Upper lobe of left lung (tissue), 6 donors: Measurements from ENCODE around the gene IGF2R. TPM values are rescaled to one million over a fixed set of nuclear protein-coding genes. Genes with fewer than 3 reads are reported as not detected.
"Not testable (repeated sequence)": the region's sequence is repeated elsewhere in the genome, so short reads cannot be mapped to it uniquely, and the experiment has no call there.

Experiments used
- ATAC-seq, 2 donors: fragments of 200-7000 bp; cut with Tn5 transposase; one replicate each; pipeline ENCODE4 v1.9.1; 2022; ENCODE audit warnings: mild to moderate bottlenecking in 2 of 2, moderate library complexity in 2 of 2; ENCODE audit not compliant: low FRiP score in 2 of 2
- DNase-seq, 2 donors: peaks; one replicate each; pipeline ENCODE4 v3.0.0-alpha.2; 2019 to 2020
- H3K27ac ChIP-seq, 4 donors: fragments of 200-600 bp; sonication (generic); one replicate each; pipeline ENCODE4 v1.5.1; 2016 to 2019
- H3K27me3 ChIP-seq, 4 donors: fragments of 200-600 bp; sonication (generic); one replicate each; pipeline ENCODE4 v1.5.1; 2017 to 2019
- H3K36me3 ChIP-seq, 4 donors: fragments of 200-600 bp; sonication (generic); one replicate each; pipeline ENCODE4 v1.5.1; 2016 to 2019
- H3K4me1 ChIP-seq, 4 donors: fragments of 200-600 bp; sonication (generic); one replicate each; pipeline ENCODE4 v1.5.1; 2018 to 2019
- H3K4me3 ChIP-seq, 4 donors: fragments of 200-600 bp; sonication (generic); one replicate each; pipeline ENCODE4 v1.5.1; 2017 to 2019; ENCODE audit warnings: mild to moderate bottlenecking in 2 of 4, moderate library complexity in 1 of 4
- H3K9me3 ChIP-seq, 4 donors: fragments of 200-600 bp; sonication (generic); one replicate each; pipeline ENCODE4 v1.5.1; 2018 to 2019
- CTCF ChIP-seq, 6 experiments: fragments of 450-650 bp in 4 of 6; fragments of 200-600 bp in 2 of 6; sonication (generic) in 2 of 6; IDR thresholded peaks; one replicate each; pipeline ENCODE4 v1.5.1; 2016 to 2019; ENCODE audit warnings: antibody characterized with exemption in 6 of 6
- EP300 ChIP-seq, 4 donors: sonication (generic); formaldehyde crosslinking; IDR thresholded peaks; one replicate each; pipeline ENCODE4 v1.5.1; 2017; ENCODE audit warnings: antibody characterized with exemption in 4 of 4, control low read depth in 2 of 4
- POLR2A ChIP-seq, 4 donors: fragments of 450-650 bp; IDR thresholded peaks; one replicate each; pipeline ENCODE4 v1.5.1; 2016 to 2017; ENCODE audit warnings: antibody characterized with exemption in 4 of 4, mild to moderate bottlenecking in 2 of 4
- POLR2AphosphoS5 ChIP-seq, 2 donors: sonication (generic); formaldehyde crosslinking; IDR thresholded peaks; one replicate each; pipeline ENCODE4 v1.5.1; 2017; ENCODE audit warnings: antibody characterized with exemption in 2 of 2
- WGBS, 2 donors: methylation state at CpG; one replicate each; pipeline ENCODE4 v1.1.5; 2017 to 2018; 5-methylcytosine and 5-hydroxymethylcytosine counted together
- total RNA-seq, 6 donors: library from RNA; depleted of rRNA in 4 of 6; stranded (reverse); fragments of >200 nt in 4 of 6; gene quantifications; one replicate each; pipeline versions ENCODE4 v1.1.0 to v1.2.1, GENCODE V29; 2016 to 2021
- donor health status: DM: no; HTN: no; CAD: no; lungs with moderate emphysema.
- donor health status: DM: no; HTN: yes; CAD: no; lungs with severe emphysema.

IGF2R gene
- total RNA-seq, 6 donors from 2014 or later: 103 to 150 (median 128) TPM

GRCh38 chr6:160132297-160132637 lies 163.4 kb downstream of the IGF2R start:
- Histone ChIP-seq H3K9me3 (no peaks in the 10 kb centered on the region), H3K27me3 (no peaks in the 10 kb centered on the region), H3K27ac (no peak overlapping the region), H3K4me1 (no peaks in the 10 kb centered on the region), H3K4me3 (no peak overlapping the region), H3K36me3 (no peaks in the 10 kb centered on the region)
- TF ChIP-seq POLR2AphosphoS5 (IDR thresholded peaks at IDR 0.05) (no peak), EP300 (IDR thresholded peaks at IDR 0.05) (no peak), CTCF (IDR thresholded peaks at IDR 0.05) (no peak), POLR2A (IDR thresholded peaks at IDR 0.05) (no peak)
- ATAC-seq: no peak
- WGBS, 2 donors: 69 to 75% methylated on average over 4 of the region's 4 CpGs
- DNase-seq: no peak

- Histone ChIP-seq H3K9me3 (no peaks in the 10 kb centered on the region), H3K4me1 (no peaks in the 10 kb centered on the region), H3K36me3 (no peaks in the 10 kb centered on the region), H3K27ac (no peak overlapping the region), H3K4me3 (no peak overlapping the region), H3K27me3 (no peaks in the 10 kb centered on the region)
- no peak for TF ChIP-seq CTCF (IDR thresholded peaks at IDR 0.05)
- no peak for TF ChIP-seq EP300 (IDR thresholded peaks at IDR 0.05)
- no peak for TF ChIP-seq POLR2AphosphoS5 (IDR thresholded peaks at IDR 0.05)
- TF ChIP-seq POLR2A (IDR thresholded peaks at IDR 0.05): no peak
- peak in 1 of 2 donors; percentile 37 for DNase-seq
- 50 to 71% methylated on average over 12 of the region's 12 CpGs for WGBS, 2 donors
- no peak for ATAC-seq
These were observed 164.0 kb downstream of the IGF2R start for GRCh38 chr6:160132776-160133338.

GRCh38 chr6:160133441-160134336 lies 164.8 kb downstream of the IGF2R start:
- Histone ChIP-seq H3K9me3 (no peaks in the 10 kb centered on the region), H3K4me3 (no peak overlapping the region), H3K4me1 (no peaks in the 10 kb centered on the region), H3K27ac (no peak overlapping the region), H3K36me3 (no peaks in the 10 kb centered on the region), H3K27me3 (no peaks in the 10 kb centered on the region)
- 87 to 92% methylated on average over 38 to 47 of the region's 47 CpGs for WGBS, 2 donors
- TF ChIP-seq POLR2A (IDR thresholded peaks at IDR 0.05) (no peak), POLR2AphosphoS5 (IDR thresholded peaks at IDR 0.05) (no peak), CTCF (IDR thresholded peaks at IDR 0.05) (no peak)
- no peak for ATAC-seq
- DNase-seq: peak in 1 of 2 donors; percentile 79

- not testable (repeated sequence) for H3K4me1 ChIP-seq, DNase-seq, H3K36me3 ChIP-seq, H3K27ac ChIP-seq, H3K4me3 ChIP-seq, H3K9me3 ChIP-seq, H3K27me3 ChIP-seq, ATAC-seq
- WGBS, 2 donors: 92 to 93% methylated on average over 18 to 20 of the region's 20 CpGs
These were observed 165.5 kb downstream of the IGF2R start for GRCh38 chr6:160134337-160134751.

- DNase-seq (no peak), ATAC-seq (no peak)
- TF ChIP-seq CTCF (IDR thresholded peaks at IDR 0.05): no peak
- TF ChIP-seq POLR2A (IDR thresholded peaks at IDR 0.05): no peak
- no peak for TF ChIP-seq EP300 (IDR thresholded peaks at IDR 0.05)
- TF ChIP-seq POLR2AphosphoS5 (IDR thresholded peaks at IDR 0.05): no peak
- Histone ChIP-seq H3K9me3 (no peaks in the 10 kb centered on the region), H3K4me3 (no peak overlapping the region), H3K36me3 (no peaks in the 10 kb centered on the region), H3K4me1 (no peaks in the 10 kb centered on the region), H3K27me3 (no peaks in the 10 kb centered on the region), H3K27ac (no peak overlapping the region)
- WGBS, 2 donors: 91% methylated on average over 6 of the region's 6 CpGs
These were observed 166.1 kb downstream of the IGF2R start for GRCh38 chr6:160134779-160135547.
